LNCAP (cell line): ENCODE measurements around the gene TRHDE.

ENCODE experiments used
- CTCF ChIP-seq: fragments of 450-650 bp; IDR thresholded peaks from 2 replicates; pipeline ENCODE4 v1.5.1; 2017; ENCODE audit warnings: mild to moderate bottlenecking

Gene TRHDE

GRCh38 chr12:72242946-72243345, 29.2 kb upstream of the TRHDE start:
- TF ChIP-seq CTCF = no peak

GRCh38 chr12:72246370-72246769, 25.8 kb upstream of the TRHDE start:
- TF ChIP-seq CTCF = no peak

- no peak for TF ChIP-seq CTCF
Measured at GRCh38 chr12:72250346-72250745, 21.8 kb upstream of the TRHDE start.

GRCh38 chr12:72256725-72257124, 15.4 kb upstream of the TRHDE start:
- no peak for TF ChIP-seq CTCF

GRCh38 chr12:72261885-72262284, 10.3 kb upstream of the TRHDE start:
- TF ChIP-seq CTCF = no peak

- peak; percentile 71 for TF ChIP-seq CTCF
Measured at GRCh38 chr12:72264548-72265175, 7.5 kb upstream of the TRHDE start.

GRCh38 chr12:72267974-72268373, 4.2 kb upstream of the TRHDE start:
- peak; percentile 36; the same call in 1 of the 2 replicates for TF ChIP-seq CTCF

- TF ChIP-seq CTCF = no peak
Measured at GRCh38 chr12:72268386-72268785, 3.8 kb upstream of the TRHDE start.
